H1 (cell line): Measurements from ENCODE around the gene CHST11. TPM values are rescaled to one million over a fixed set of nuclear protein-coding genes. Genes with fewer than 3 reads are reported as not detected.

Experiments
- CTCF ChIA-PET: fragments of 300-600 bp; sonication (Branson Sonifier 250); formaldehyde crosslinking; loops from one replicate; lab custom pipeline; 2021; ENCODE audit not compliant: partially characterized antibody; lab: Charles Lee
- POLR2A ChIA-PET: fragments of 300-600 bp; sonication (Branson Sonifier 250); formaldehyde crosslinking; loops from one replicate; lab custom pipeline; 2021; ENCODE audit warnings: inconsistent platforms; ENCODE audit not compliant: partially characterized antibody; lab: Charles Lee
- DNase-seq, 2 experiments: peaks; one replicate each; pipeline versions ENCODE4 v3.0.0 to v3.0.0-alpha.2; 2010 to 2022; ENCODE audit warnings: low spot score in 2 of 2, low read depth in 1 of 2, mixed read lengths in 1 of 2
- FAIRE-seq: peaks from 2 replicates; lab custom pipeline; 2011; peaks lifted over from hg19 to GRCh38; lab: Jason Lieb, UNC
- H2AFZ ChIP-seq: 2 replicates; pipeline ENCODE4 v1.8.1; 2012; ENCODE audit warnings: low read length, inconsistent platforms
- H2AK5ac ChIP-seq: 2 replicates; pipeline ENCODE4 v1.6.1; 2013; ENCODE audit warnings: low read depth, low read length
- H2BK120ac ChIP-seq: replicated peaks from 2 replicates; pipeline ENCODE3; 2013; ENCODE audit warnings: low read depth, low read length, inconsistent platforms
- H2BK12ac ChIP-seq: 2 replicates; pipeline ENCODE4 v1.6.1; 2013; ENCODE audit warnings: low read depth, low read length
- H2BK15ac ChIP-seq: 2 replicates; pipeline ENCODE4 v1.6.1; 2013; ENCODE audit warnings: low read length
- H2BK20ac ChIP-seq: 2 replicates; pipeline ENCODE4 v1.6.1; 2013; ENCODE audit warnings: low read length
- H2BK5ac ChIP-seq: 2 replicates; pipeline ENCODE4 v1.6.1; 2013; ENCODE audit warnings: low read depth, low read length
- H3K14ac ChIP-seq: 2 replicates; pipeline ENCODE4 v1.6.1; 2013; ENCODE audit warnings: inconsistent platforms; ENCODE audit not compliant: insufficient read length
- H3K18ac ChIP-seq: 2 replicates; pipeline ENCODE4 v1.6.1; 2013; ENCODE audit warnings: low read length; ENCODE audit errors: extremely low read depth
- H3K23ac ChIP-seq: 2 replicates; pipeline ENCODE4 v1.6.1; 2013; ENCODE audit warnings: inconsistent platforms; ENCODE audit not compliant: insufficient read length
- H3K23me2 ChIP-seq: 2 replicates; pipeline ENCODE4 v1.6.1; 2013; ENCODE audit warnings: low read depth, low read length
- H3K27ac ChIP-seq: 2 replicates; pipeline ENCODE4 v1.6.1; 2011; ENCODE audit warnings: low read depth, low read length, inconsistent platforms
- H3K27me3 ChIP-seq, 4 experiments: replicated peaks in 1 of 4; 1 replicate in 1 of 4; 2 replicates in 3 of 4; pipeline versions ENCODE4 v1.6.1 to v1.8.1; 2011 to 2013; ENCODE audit warnings: low read length in 3 of 4, mild to moderate bottlenecking in 3 of 4, inconsistent platforms in 2 of 4, mixed read lengths in 2 of 4, moderate library complexity in 1 of 4; ENCODE audit not compliant: control insufficient read depth in 3 of 4, insufficient read depth in 3 of 4; ENCODE audit errors: extremely low read depth in 1 of 4
- H3K36me3 ChIP-seq, 4 experiments: 2 replicates each; pipeline versions ENCODE4 v1.6.1 to v1.8.1; 2011 to 2013; ENCODE audit warnings: mild to moderate bottlenecking in 4 of 4, low read length in 3 of 4, moderate library complexity in 2 of 4, control low read depth in 1 of 4, inconsistent platforms in 1 of 4; ENCODE audit not compliant: insufficient read depth in 4 of 4, control insufficient read depth in 2 of 4
- H3K4ac ChIP-seq: replicated peaks from 2 replicates; pipeline ENCODE3; 2013; ENCODE audit warnings: low read length, low read depth, mixed read lengths, inconsistent platforms; ENCODE audit not compliant: insufficient read length
- H3K4me1 ChIP-seq, 4 experiments: replicated peaks in 1 of 4; 1 replicate in 1 of 4; 2 replicates in 3 of 4; pipeline versions ENCODE4 v1.6.1 to v1.8.1; 2011 to 2013; ENCODE audit warnings: low read length in 3 of 4, inconsistent platforms in 2 of 4, mixed read lengths in 1 of 4; ENCODE audit not compliant: insufficient read depth in 4 of 4, control insufficient read depth in 3 of 4
- H3K4me2 ChIP-seq, 2 experiments: 2 replicates each; pipeline versions ENCODE4 v1.6.1 to v1.8.1; 2011 to 2013; ENCODE audit warnings: low read depth in 2 of 2, low read length in 2 of 2, control low read depth in 1 of 2, inconsistent platforms in 1 of 2, mild to moderate bottlenecking in 1 of 2; ENCODE audit not compliant: insufficient read depth in 1 of 2
- H3K4me3 ChIP-seq, 4 experiments: fragments of 200-600, 300-600 bp in 1 of 4; sonication (generic), shearing (Covaris generic), sonication (Bioruptor Twin) in 1 of 4; 2 replicates each; pipeline versions ENCODE4 v1.5.1 to v1.8.1; 2011 to 2016; ENCODE audit warnings: low read length in 4 of 4, low read depth in 3 of 4, control low read depth in 2 of 4, inconsistent platforms in 2 of 4, mild to moderate bottlenecking in 2 of 4, mixed read lengths in 1 of 4, moderate library complexity in 1 of 4; ENCODE audit not compliant: insufficient read depth in 2 of 4; ENCODE audit errors: extremely low read depth in 1 of 4
- H3K56ac ChIP-seq: replicated peaks from 2 replicates; pipeline ENCODE3; 2013; ENCODE audit warnings: low read depth, mild to moderate bottlenecking, mixed read lengths, low read length, inconsistent platforms; ENCODE audit not compliant: insufficient read length
- H3K79me1 ChIP-seq: 2 replicates; pipeline ENCODE4 v1.6.1; 2013; ENCODE audit warnings: low read depth, low read length, control low read depth
- H3K79me2 ChIP-seq, 2 experiments: 2 replicates each; pipeline versions ENCODE4 v1.6.1 to v1.8.1; 2012 to 2013; ENCODE audit warnings: low read length in 2 of 2, mild to moderate bottlenecking in 2 of 2, inconsistent platforms in 1 of 2; ENCODE audit not compliant: insufficient read depth in 2 of 2, control insufficient read depth in 1 of 2
- H3K9ac ChIP-seq, 4 experiments: replicated peaks in 1 of 4; 1 replicate in 1 of 4; 2 replicates in 3 of 4; pipeline versions ENCODE4 v1.6.1 to v1.8.1; 2011 to 2013; ENCODE audit warnings: low read depth in 3 of 4, low read length in 3 of 4, control low read depth in 2 of 4, mild to moderate bottlenecking in 2 of 4, moderate library complexity in 2 of 4, inconsistent platforms in 1 of 4; ENCODE audit errors: extremely low read depth in 1 of 4
- H3K9me3 ChIP-seq, 2 experiments: 2 replicates each; pipeline versions ENCODE4 v1.6.1 to v1.8.1; 2012 to 2013; ENCODE audit warnings: mild to moderate bottlenecking in 2 of 2, moderate library complexity in 2 of 2, control low read depth in 1 of 2, inconsistent platforms in 1 of 2, low read depth in 1 of 2, low read length in 1 of 2, mixed read lengths in 1 of 2; ENCODE audit not compliant: insufficient read depth in 2 of 2
- H4K20me1 ChIP-seq, 2 experiments: replicated peaks in 1 of 2; 2 replicates each; pipeline versions ENCODE3 to v1.8.1; 2011 to 2013; ENCODE audit warnings: inconsistent platforms in 2 of 2, low read length in 2 of 2, mild to moderate bottlenecking in 1 of 2; ENCODE audit not compliant: insufficient read depth in 2 of 2, control insufficient read depth in 1 of 2
- H4K5ac ChIP-seq: 2 replicates; pipeline ENCODE4 v1.6.1; 2013; ENCODE audit warnings: low read length, low read depth, mixed read lengths, inconsistent platforms; ENCODE audit not compliant: insufficient read length
- H4K8ac ChIP-seq: 2 replicates; pipeline ENCODE4 v1.8.0; 2013; ENCODE audit warnings: mild to moderate bottlenecking, moderate library complexity, low read length, inconsistent platforms; ENCODE audit not compliant: insufficient read depth; ENCODE audit errors: extremely low read depth
- H4K91ac ChIP-seq: replicated peaks from 2 replicates; pipeline ENCODE3; 2013; ENCODE audit warnings: low read length, mixed read lengths, inconsistent platforms; ENCODE audit not compliant: insufficient read length
- ASH2L ChIP-seq: fragments of 200-600, 300-600 bp; sonication (generic); IDR thresholded peaks from one replicate; pipeline ENCODE4 v1.7.1; 2017; ENCODE audit warnings: low read length
- CBX5 ChIP-seq: fragments of 300-800, 300-1000 bp; sonication (generic); IDR thresholded peaks from 2 replicates; pipeline ENCODE4 v1.7.1; 2016; ENCODE audit warnings: antibody characterized with exemption, low read length, low read depth
- CHD1 ChIP-seq: IDR thresholded peaks from 2 replicates; pipeline ENCODE4 v1.6.1; 2012; ENCODE audit warnings: low read depth, low read length, improper control_type of control experiment
- CTCF ChIP-seq, 3 experiments: IDR thresholded peaks; 1 replicate in 2 of 3; 2 replicates in 1 of 3; pipeline versions ENCODE4 v1.5.1 to v1.6.1; 2011; ENCODE audit warnings: low read length in 3 of 3, mild to moderate bottlenecking in 3 of 3, inconsistent platforms in 2 of 3, low read depth in 1 of 3, moderate library complexity in 1 of 3; ENCODE audit not compliant: insufficient read depth in 1 of 3; ENCODE audit errors: control extremely low read depth in 1 of 3
- GABPA ChIP-seq: IDR thresholded peaks from 2 replicates; pipeline ENCODE4 v1.6.1; 2011; ENCODE audit warnings: mild to moderate bottlenecking, low read length, moderate library complexity, borderline replicate concordance; ENCODE audit not compliant: insufficient read depth
- MAX ChIP-seq: IDR thresholded peaks from 2 replicates; pipeline ENCODE4 v1.6.1; 2012; ENCODE audit warnings: inconsistent platforms
- NRF1 ChIP-seq: IDR thresholded peaks from 2 replicates; pipeline ENCODE4 v1.6.1; 2011; ENCODE audit warnings: mild to moderate bottlenecking, low read depth, low read length, improper control_type of control experiment
- POU5F1 ChIP-seq: IDR thresholded peaks from 2 replicates; pipeline ENCODE4 v1.6.1; 2011; ENCODE audit warnings: low read depth, mild to moderate bottlenecking, low read length, moderate library complexity
- RBBP5 ChIP-seq: IDR thresholded peaks from 2 replicates; pipeline ENCODE4 v1.7.1; 2012; ENCODE audit warnings: low read depth, mild to moderate bottlenecking, inconsistent platforms, low read length, moderate library complexity, borderline replicate concordance
- SIRT6 ChIP-seq: IDR thresholded peaks from one replicate; pipeline ENCODE4 v1.7.1; 2012; ENCODE audit warnings: low read length, inconsistent platforms
- WGBS, 2 experiments: shearing (Covaris generic) in 1 of 2; methylation state at CpG; one replicate each; pipeline versions ENCODE4 v1.1.6 to v1.1.7; 2013 to 2015; ENCODE audit warnings: low lambda C conversion rate in 2 of 2, mixed read lengths in 2 of 2, inconsistent platforms in 1 of 2, low coverage in 1 of 2, missing lambda C conversion rate in 1 of 2; ENCODE audit not compliant: insufficient replicate concordance in 2 of 2, insufficient coverage in 1 of 2, insufficient read length in 1 of 2; ENCODE audit errors: extremely low coverage in 1 of 2, missing lambda C conversion rate in 1 of 2; 5-methylcytosine and 5-hydroxymethylcytosine counted together
- polyA plus RNA-seq, 7 experiments: library from polyadenylated mRNA; depleted of rRNA in 3 of 7; stranded (reverse) in 5 of 7; unstranded in 2 of 7; fragments of >200 nt in 5 of 7; fragments of 200-250 nt in 2 of 7; gene quantifications; 1 replicate in 5 of 7; 2 replicates in 1 of 7; 4 replicates in 1 of 7; pipeline versions ENCODE4 v1.2.1 to v1.2.3, GENCODE V29; 2011 to 2013; ENCODE audit warnings: missing spikeins in 2 of 7, mixed read lengths in 2 of 7
- total RNA-seq: library from RNA; stranded (reverse); fragmentation: NEBNext Ultra II Directional; extraction: Animal tissue kit (Norgen Biotek cat#: 25700); gene quantifications from 2 replicates; pipeline ENCODE4 v1.2.1, GENCODE V29; 2021

The CHST11 gene
- total and polyA plus RNA-seq, 2 of the 8 experiments (the other 6 are each of a cell fraction or from before 2014, with no cell fraction given): 14.4 to 20.8 TPM

GRCh38 chr12:104756901-104757300 is 300.2 kb downstream of the CHST11 start:
- WGBS, 2 experiments: 96% methylated on average over 19 of the region's 20 CpGs; no CpG with 5 or more reads in 1 of the 2 experiments
- no peak overlapping the region for H3K18ac ChIP-seq
- no peak overlapping the region for H4K8ac ChIP-seq
- H2BK12ac ChIP-seq: no peak overlapping the region
- no peaks in the 10 kb centered on the region for H3K23me2 ChIP-seq
- no peaks in the 10 kb centered on the region for H3K79me2 ChIP-seq
- H3K4ac ChIP-seq: no peak overlapping the region
- H3K9ac ChIP-seq: no peak overlapping the region
- no peaks in the 10 kb centered on the region for H3K27me3 ChIP-seq
- H2BK20ac ChIP-seq: no peak overlapping the region
- CTCF ChIA-PET: interaction anchor here (0.7 to 1.1 kb wide), 3 partner anchors 18 to 76 kb away, joined by 3 read pairs; no protein-coding TSS in a partner anchor
- DNase-seq: no peak
- H3K4me2 ChIP-seq: no peak overlapping the region
- no peak overlapping the region for H3K14ac ChIP-seq
- peaks cover 0 to 3% (median 0%) of the 10 kb centered on the region in 4 experiments; a peak in 1 of 8 replicates for H3K36me3 ChIP-seq
- POLR2A ChIA-PET: no interaction called here
- H2BK5ac ChIP-seq: no peak overlapping the region; the same call in 1 of the 2 replicates
- H2BK120ac ChIP-seq: no peak overlapping the region
- H3K56ac ChIP-seq: no peak overlapping the region
- no peak overlapping the region for H3K4me3 ChIP-seq
- no peak overlapping the region for H3K27ac ChIP-seq
- H3K79me1 ChIP-seq: no peaks in the 10 kb centered on the region; the same call in 1 of the 2 replicates
- H4K91ac ChIP-seq: no peak overlapping the region
- no peak overlapping the region for H2AFZ ChIP-seq
- H3K4me1 ChIP-seq: 0 out of 7 replicates have a peak, but pooled peaks cover 0 to 3% (median 0%) of the 10 kb centered on the region in 4 experiments
- H3K23ac ChIP-seq: no peak overlapping the region
- no peak for TF ChIP-seq NRF1
- TF ChIP-seq MAX: no peak
- TF ChIP-seq ASH2L: no peak
- TF ChIP-seq CHD1: no peak
- TF ChIP-seq RBBP5: no peak
- no peak for TF ChIP-seq CBX5
- no peak for TF ChIP-seq GABPA
- no peak for TF ChIP-seq SIRT6
- TF ChIP-seq CTCF (IDR thresholded peaks at IDR 0.05; ENCODE audit: control extremely low read depth in 1 of 3, insufficient read depth in 1 of 3, low read depth in 1 of 3, low read length in 3 of 3): no peak
- no peak for TF ChIP-seq POU5F1
- no peak overlapping the region for H4K5ac ChIP-seq
- peaks cover 0 to 1% of the 10 kb centered on the region in 2 experiments for H4K20me1 ChIP-seq
- no peak for FAIRE-seq
- H2AK5ac ChIP-seq: no peak overlapping the region
- no peaks in the 10 kb centered on the region for H3K9me3 ChIP-seq
- no peak overlapping the region for H2BK15ac ChIP-seq
